Ovary (tissue), 3 donors: ENCODE measurements around the gene SPARC.

Experiments
- CTCF ChIP-seq, 3 donors: fragments of 450-650 bp in 2 of 3; fragments of 200-600 bp in 1 of 3; IDR thresholded peaks; one replicate each; pipeline versions ENCODE4 v1.5.1 to v1.8.0; 2016 to 2022; ENCODE audit warnings: antibody characterized with exemption in 3 of 3, mild to moderate bottlenecking in 1 of 3
- EP300 ChIP-seq: sonication (generic); formaldehyde crosslinking; IDR thresholded peaks from one replicate; pipeline ENCODE4 v1.6.1; 2017; ENCODE audit warnings: antibody characterized with exemption
- donor health status: DM: no; HTN: no; CAD: no.

- TF ChIP-seq CTCF (IDR thresholded peaks at IDR 0.05) (no peak), EP300 (no peak)
Measured at GRCh38 chr5:151683444-151683843, 3.3 kb downstream of the SPARC start.
